GM23338 (cell line): Measurements from ENCODE around the gene ATP5IF1. TPM values are rescaled to one million over a fixed set of nuclear protein-coding genes. Genes with fewer than 3 reads are reported as not detected.

Source experiments
- ATAC-seq: fragments of 200-7000 bp; cut with Tn5 transposase; 3 replicates; pipeline ENCODE4 v1.9.1; 2020
- DNase-seq: peaks from one replicate; pipeline ENCODE4 v3.0.0-alpha.2; 2015; ENCODE audit warnings: low spot score
- H2AFZ ChIP-seq: fragments of 200-600 bp; sonication (generic); 2 replicates; pipeline ENCODE4 v1.8.0; 2016; ENCODE audit warnings: antibody characterized with exemption, mild to moderate bottlenecking, moderate library complexity
- H3F3A ChIP-seq: fragments of 200-600 bp; sonication (generic); replicated peaks from 2 replicates; pipeline ENCODE4 v1.8.0; 2017; ENCODE audit warnings: antibody characterized with exemption, mixed run types, low read depth
- H3K27ac ChIP-seq: fragments of 200-600 bp; sonication (generic); 2 replicates; pipeline ENCODE4 v1.6.1; 2016; ENCODE audit warnings: low read depth
- H3K27me3 ChIP-seq: fragments of 200-600 bp; sonication (generic); 2 replicates; pipeline ENCODE4 v1.8.0; 2016; ENCODE audit warnings: mild to moderate bottlenecking, mixed run types, moderate library complexity; ENCODE audit not compliant: insufficient read depth
- H3K36me3 ChIP-seq: fragments of 200-600 bp; sonication (generic); 2 replicates; pipeline ENCODE4 v1.8.0; 2016; ENCODE audit warnings: mild to moderate bottlenecking; ENCODE audit not compliant: insufficient read depth
- H3K4me1 ChIP-seq: fragments of 200-600 bp; sonication (generic); 2 replicates; pipeline ENCODE4 v1.8.0; 2016; ENCODE audit warnings: mild to moderate bottlenecking, moderate library complexity; ENCODE audit not compliant: insufficient read depth
- H3K4me2 ChIP-seq: fragments of 200-600 bp; sonication (generic); 2 replicates; pipeline ENCODE4 v1.7.1; 2017; ENCODE audit warnings: mixed run types
- H3K4me3 ChIP-seq: fragments of 200-600 bp; sonication (generic); 2 replicates; pipeline ENCODE4 v1.6.1; 2016; ENCODE audit warnings: mixed run types
- H3K79me2 ChIP-seq: fragments of 200-600 bp; sonication (generic); replicated peaks from 2 replicates; pipeline ENCODE4 v1.8.0; 2017; ENCODE audit warnings: mild to moderate bottlenecking; ENCODE audit not compliant: insufficient read depth
- H3K9me2 ChIP-seq: fragments of 200-600 bp; sonication (generic); 2 replicates; pipeline ENCODE4 v1.8.0; 2017; ENCODE audit not compliant: insufficient read depth
- H4K20me1 ChIP-seq: fragments of 200-600 bp; sonication (generic); replicated peaks from 2 replicates; pipeline ENCODE4 v1.8.0; 2017; ENCODE audit warnings: mild to moderate bottlenecking; ENCODE audit not compliant: insufficient read depth
- H3K27ac Mint-ChIP-seq: 2 replicates; pipeline ENCODE4 v1.8.0; 2020; ENCODE audit warnings: inconsistent platforms, mild to moderate bottlenecking, moderate library complexity, mixed read lengths
- H3K27me3 Mint-ChIP-seq: 3 replicates; pipeline ENCODE4 v1.8.0; 2022; ENCODE audit warnings: low read depth, mild to moderate bottlenecking, moderate library complexity, mixed read lengths, inconsistent platforms; ENCODE audit not compliant: insufficient read depth, poor library complexity
- H3K36me3 Mint-ChIP-seq: 3 replicates; pipeline ENCODE4 v1.8.0; 2021; ENCODE audit warnings: low read depth, mild to moderate bottlenecking, inconsistent platforms, moderate library complexity, mixed read lengths
- H3K4me1 Mint-ChIP-seq: 3 replicates; pipeline ENCODE4 v1.8.0; 2020; ENCODE audit warnings: mild to moderate bottlenecking, inconsistent platforms, mixed read lengths
- H3K4me3 Mint-ChIP-seq: 3 replicates; pipeline ENCODE4 v1.8.0; 2021; ENCODE audit warnings: moderate library complexity, mild to moderate bottlenecking, inconsistent platforms, mixed read lengths
- H3K9me3 Mint-ChIP-seq: 3 replicates; pipeline ENCODE4 v1.8.0; 2020; ENCODE audit warnings: moderate library complexity, mild to moderate bottlenecking, inconsistent platforms, mixed read lengths
- CREB1 ChIP-seq: fragments of 250-450 bp; sonication (Bioruptor Pico); IDR thresholded peaks from 2 replicates; pipeline ENCODE4 v1.5.0; 2020; ENCODE audit warnings: low read depth, mild to moderate bottlenecking, moderate library complexity
- CTCF ChIP-seq, 2 experiments: fragments of 200-600 bp in 1 of 2; sonication (generic) in 1 of 2; conservative IDR thresholded peaks; 2 replicates each; pipeline versions ENCODE4 v1.5.1 to v1.6.1; 2016 to 2017; ENCODE audit warnings: antibody characterized with exemption in 2 of 2, low read depth in 2 of 2, mild to moderate bottlenecking in 2 of 2, moderate library complexity in 1 of 2
- ETS1 ChIP-seq: IDR thresholded peaks from 2 replicates; pipeline ENCODE4 v1.6.1; 2016; ENCODE audit warnings: antibody characterized with exemption
- EZH2 ChIP-seq: fragments of 200-600 bp; sonication (generic); IDR thresholded peaks from one replicate; pipeline ENCODE4 v1.8.0; 2017; ENCODE audit warnings: antibody characterized with exemption, mild to moderate bottlenecking, low read depth; ENCODE audit not compliant: unreplicated experiment
- EZH2phosphoT487 ChIP-seq: fragments of 200-600 bp; sonication (generic); IDR thresholded peaks from one replicate; pipeline ENCODE4 v1.8.1; 2018; ENCODE audit warnings: antibody characterized with exemption; ENCODE audit not compliant: unreplicated experiment
- JUNB ChIP-seq: IDR thresholded peaks from one replicate; pipeline ENCODE4 v1.6.1; 2016; ENCODE audit warnings: antibody characterized with exemption; ENCODE audit not compliant: unreplicated experiment
- NANOG ChIP-seq: IDR thresholded peaks from 2 replicates; pipeline ENCODE4 v1.6.1; 2016; ENCODE audit warnings: antibody characterized with exemption, borderline replicate concordance
- POLR2AphosphoS5 ChIP-seq: IDR thresholded peaks from 2 replicates; pipeline ENCODE4 v1.6.1; 2016; ENCODE audit warnings: antibody characterized with exemption, low read depth
- STAT1 ChIP-seq: IDR thresholded peaks from one replicate; pipeline ENCODE4 v1.6.1; 2016; ENCODE audit warnings: antibody characterized with exemption; ENCODE audit not compliant: unreplicated experiment
- ZNF331 ChIP-seq: fragments of 250-450 bp; sonication (Bioruptor Pico); IDR thresholded peaks from 2 replicates; pipeline ENCODE4 v1.5.0; 2020; ENCODE audit warnings: low read depth, mild to moderate bottlenecking, moderate library complexity
- ZNF462 ChIP-seq: fragments of 250-450 bp; sonication (Bioruptor Pico); IDR thresholded peaks from 2 replicates; pipeline ENCODE4 v1.5.0; 2020; ENCODE audit warnings: mild to moderate bottlenecking, moderate library complexity
- polyA plus RNA-seq: library from polyadenylated mRNA; unstranded; fragments of >200 nt; fragmentation: Nextera tagmentation; extraction: Ambion mirVana; gene quantifications from 2 replicates; pipeline ENCODE4 v1.2.1, GENCODE V29; 2016
- total RNA-seq: library from RNA; depleted of rRNA; stranded (reverse); fragments of >200 nt; shearing (Covaris generic); gene quantifications from 2 replicates; pipeline ENCODE4 v1.2.3, GENCODE V29; 2014
- TF ChIP-seq, protein P1 (sequence below): IDR thresholded peaks from one replicate; pipeline ENCODE4 v1.6.1; 2018; ENCODE audit warnings: antibody characterized with exemption; ENCODE audit not compliant: unreplicated experiment

Gene ATP5IF1
- total and polyA plus RNA-seq, 2 experiments from 2014 or later: 230 to 1,325 TPM

DNA sequence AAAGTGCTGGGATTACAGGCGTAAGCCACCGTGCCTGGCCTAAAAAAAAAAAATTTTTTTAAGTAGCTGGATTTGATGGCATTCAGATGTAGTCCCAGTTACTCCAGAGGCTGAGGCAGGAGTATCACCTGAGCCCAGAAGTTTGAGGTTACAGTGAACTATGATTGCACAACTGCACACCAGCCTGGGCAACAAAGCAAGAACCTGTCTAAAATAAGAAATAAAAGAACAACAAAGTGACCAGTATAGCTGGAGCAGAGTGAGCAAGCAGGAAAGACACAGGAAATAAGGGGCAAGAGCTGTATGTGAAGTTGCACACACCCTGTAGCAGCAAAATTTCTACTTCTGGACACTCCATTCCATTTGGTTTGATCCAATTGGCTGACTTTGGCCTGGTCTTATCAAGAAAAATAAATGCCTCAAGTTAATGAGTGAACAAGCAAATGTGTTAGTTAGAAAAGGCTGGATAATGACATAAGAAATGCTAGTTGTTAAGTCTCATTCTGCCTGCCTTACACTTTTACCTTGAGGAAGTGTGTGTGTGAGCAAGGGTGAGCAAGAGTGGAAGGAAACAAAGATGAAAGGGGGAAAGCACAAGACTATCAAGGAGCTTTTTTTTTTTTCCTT lies 7.9 kb downstream of the ATP5IF1 start:
- Mint-ChIP-seq H3K4me1 (peaks cover 19% of the 10 kb centered on the region), H3K4me3 (no peak overlapping the region; the same call in 2 of the 3 replicates), H3K27ac (no peak overlapping the region), H3K27me3 (peaks cover 7% of the 10 kb centered on the region), H3K36me3 (peaks cover 11% of the 10 kb centered on the region; the same call in 2 of the 3 replicates), H3K9me3 (no peaks in the 10 kb centered on the region; the same call in 2 of the 3 replicates)
- Histone ChIP-seq H3K27ac (no peak overlapping the region), H3K27me3 (no peaks in the 10 kb centered on the region), H4K20me1 (0 out of 2 replicates have a peak, but pooled peaks cover 3% of the 10 kb centered on the region), H3K4me1 (peaks cover 11% of the 10 kb centered on the region), H3K4me3 (no peak overlapping the region), H3K9me2 (no peaks in the 10 kb centered on the region), H3K36me3 (no peaks in the 10 kb centered on the region), H2AFZ (no peak overlapping the region), H3K79me2 (no peaks in the 10 kb centered on the region), H3K4me2 (no peak overlapping the region), H3F3A (no peaks in the 10 kb centered on the region; the same call in 1 of the 2 replicates)
- TF ChIP-seq STAT1: no peak
- no peak for TF ChIP-seq CTCF (conservative IDR thresholded peaks at IDR 0.05; ENCODE audit: low read depth in 2 of 2)
- no peak for TF ChIP-seq JUNB
- TF ChIP-seq, protein P1, sequence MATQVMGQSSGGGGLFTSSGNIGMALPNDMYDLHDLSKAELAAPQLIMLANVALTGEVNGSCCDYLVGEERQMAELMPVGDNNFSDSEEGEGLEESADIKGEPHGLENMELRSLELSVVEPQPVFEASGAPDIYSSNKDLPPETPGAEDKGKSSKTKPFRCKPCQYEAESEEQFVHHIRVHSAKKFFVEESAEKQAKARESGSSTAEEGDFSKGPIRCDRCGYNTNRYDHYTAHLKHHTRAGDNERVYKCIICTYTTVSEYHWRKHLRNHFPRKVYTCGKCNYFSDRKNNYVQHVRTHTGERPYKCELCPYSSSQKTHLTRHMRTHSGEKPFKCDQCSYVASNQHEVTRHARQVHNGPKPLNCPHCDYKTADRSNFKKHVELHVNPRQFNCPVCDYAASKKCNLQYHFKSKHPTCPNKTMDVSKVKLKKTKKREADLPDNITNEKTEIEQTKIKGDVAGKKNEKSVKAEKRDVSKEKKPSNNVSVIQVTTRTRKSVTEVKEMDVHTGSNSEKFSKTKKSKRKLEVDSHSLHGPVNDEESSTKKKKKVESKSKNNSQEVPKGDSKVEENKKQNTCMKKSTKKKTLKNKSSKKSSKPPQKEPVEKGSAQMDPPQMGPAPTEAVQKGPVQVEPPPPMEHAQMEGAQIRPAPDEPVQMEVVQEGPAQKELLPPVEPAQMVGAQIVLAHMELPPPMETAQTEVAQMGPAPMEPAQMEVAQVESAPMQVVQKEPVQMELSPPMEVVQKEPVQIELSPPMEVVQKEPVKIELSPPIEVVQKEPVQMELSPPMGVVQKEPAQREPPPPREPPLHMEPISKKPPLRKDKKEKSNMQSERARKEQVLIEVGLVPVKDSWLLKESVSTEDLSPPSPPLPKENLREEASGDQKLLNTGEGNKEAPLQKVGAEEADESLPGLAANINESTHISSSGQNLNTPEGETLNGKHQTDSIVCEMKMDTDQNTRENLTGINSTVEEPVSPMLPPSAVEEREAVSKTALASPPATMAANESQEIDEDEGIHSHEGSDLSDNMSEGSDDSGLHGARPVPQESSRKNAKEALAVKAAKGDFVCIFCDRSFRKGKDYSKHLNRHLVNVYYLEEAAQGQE: no peak
- TF ChIP-seq CREB1 (CRISPR knock-in tag): no peak
- no peak for TF ChIP-seq EZH2phosphoT487
- no peak for TF ChIP-seq ZNF331
- no peak for TF ChIP-seq EZH2
- no peak for TF ChIP-seq NANOG
- no peak for TF ChIP-seq ZNF462
- TF ChIP-seq POLR2AphosphoS5: no peak
- TF ChIP-seq ETS1: no peak
- DNase-seq (no peak), ATAC-seq (no peak)
